Activated CD8-positive, alpha-beta T cell treated with anti-CD3 and anti-CD28 coated beads for 36 hours (primary cell): ENCODE data around the gene CACNA1S. TPM values are rescaled to one million over a fixed set of nuclear protein-coding genes. Genes with fewer than 3 reads are reported as not detected.

ENCODE experiments used
- ATAC-seq: fragments of 200-7000 bp; cut with Tn5 transposase; one replicate; pipeline ENCODE4 v1.10.0; 2021; ENCODE audit warnings: mild to moderate bottlenecking, moderate library complexity
- CTCF ChIA-PET: fragments of 350-600 bp; sonication (Branson Sonifier 250); formaldehyde crosslinking; loops from one replicate; lab custom pipeline; 2021; ENCODE audit warnings: antibody characterized with exemption; lab: Charles Lee
- POLR2A ChIA-PET: fragments of 350-600 bp; sonication (Branson Sonifier 250); formaldehyde crosslinking; loops from one replicate; lab custom pipeline; 2021; ENCODE audit warnings: antibody characterized with exemption; lab: Charles Lee
- DNase-seq: peaks from one replicate; pipeline ENCODE4 v3.0.0-alpha.2; 2020
- H3K27ac Mint-ChIP-seq: one replicate; pipeline ENCODE4 v1.8.0; 2021; ENCODE audit warnings: mild to moderate bottlenecking, mixed read lengths
- H3K27me3 Mint-ChIP-seq: one replicate; pipeline ENCODE4 v1.8.0; 2021; ENCODE audit warnings: mixed read lengths
- H3K36me3 Mint-ChIP-seq: one replicate; pipeline ENCODE4 v1.8.0; 2021; ENCODE audit warnings: low read depth, mixed read lengths
- H3K4me1 Mint-ChIP-seq: one replicate; pipeline ENCODE4 v1.8.0; 2021; ENCODE audit warnings: low read depth, mixed read lengths
- H3K4me3 Mint-ChIP-seq: one replicate; pipeline ENCODE4 v1.8.0; 2021; ENCODE audit warnings: mild to moderate bottlenecking, moderate library complexity, mixed read lengths
- H3K9me3 Mint-ChIP-seq: one replicate; pipeline ENCODE4 v1.8.0; 2021; ENCODE audit warnings: mixed read lengths
- intact Hi-C: fragments of 100-400 bp; cut with micrococcal nuclease; formaldehyde crosslinking; loops from one replicate; pipeline ENCODE4 v1.10.0; 2022
- total RNA-seq, 2 experiments: library from RNA; stranded (reverse); gene quantifications; one replicate each; pipeline ENCODE4 v1.2.3, GENCODE V29; 2021
- TF ChIP-seq, protein P1 (sequence below): fragments of 200-600 bp; IDR thresholded peaks from one replicate; pipeline ENCODE4 v1.8.0; 2022; ENCODE audit warnings: antibody characterized with exemption, mild to moderate bottlenecking

CACNA1S gene
- total RNA-seq, 2 experiments from 2014 or later, result not detected

DNA sequence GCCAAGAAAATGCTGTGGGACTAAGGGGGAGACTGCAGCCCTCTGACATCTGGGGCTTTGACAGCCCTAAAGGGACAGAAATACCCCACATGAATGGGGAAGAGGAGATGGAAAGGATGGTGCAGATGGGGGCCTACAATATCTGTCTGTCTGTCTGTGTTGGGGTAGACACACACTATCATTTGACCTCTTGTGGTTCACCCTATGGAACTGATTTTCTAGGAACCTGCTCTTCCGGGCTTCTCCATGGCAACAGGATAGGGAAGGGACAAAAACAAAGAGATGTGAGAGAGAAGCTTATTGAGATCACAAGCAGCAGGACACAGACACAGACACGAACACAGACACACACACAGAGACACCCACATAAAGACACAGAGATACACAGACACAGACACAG, 105.8 kb downstream of the CACNA1S start:
- CTCF ChIA-PET, result interaction anchor here (0.7 to 2.3 kb wide), 3 partner anchors 9 to 35 kb away, joined by 4 to 8 read pairs (median 5); no protein-coding TSS in a partner anchor
- intact Hi-C loops, result no loop called here

DNA sequence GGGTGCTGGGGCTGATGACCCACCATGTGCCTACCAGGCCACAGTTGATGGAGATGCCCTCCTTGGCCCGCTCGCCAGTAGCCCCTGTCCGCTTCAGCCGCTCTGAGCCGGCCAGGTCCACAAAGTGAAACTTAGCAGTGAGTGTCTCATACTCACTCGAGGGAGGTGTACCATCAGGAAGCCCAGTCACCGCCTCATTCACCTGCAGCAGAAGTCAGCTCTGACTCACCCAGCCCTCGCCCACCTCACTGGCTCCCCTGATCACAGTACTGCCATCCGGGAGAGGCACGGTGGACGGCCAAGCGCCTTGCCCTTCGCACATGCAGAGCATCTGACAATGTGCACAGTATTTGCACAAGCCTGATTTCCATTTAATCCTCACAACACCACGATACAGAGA, 107.5 kb downstream of the CACNA1S start:
- TF ChIP-seq, protein P1, sequence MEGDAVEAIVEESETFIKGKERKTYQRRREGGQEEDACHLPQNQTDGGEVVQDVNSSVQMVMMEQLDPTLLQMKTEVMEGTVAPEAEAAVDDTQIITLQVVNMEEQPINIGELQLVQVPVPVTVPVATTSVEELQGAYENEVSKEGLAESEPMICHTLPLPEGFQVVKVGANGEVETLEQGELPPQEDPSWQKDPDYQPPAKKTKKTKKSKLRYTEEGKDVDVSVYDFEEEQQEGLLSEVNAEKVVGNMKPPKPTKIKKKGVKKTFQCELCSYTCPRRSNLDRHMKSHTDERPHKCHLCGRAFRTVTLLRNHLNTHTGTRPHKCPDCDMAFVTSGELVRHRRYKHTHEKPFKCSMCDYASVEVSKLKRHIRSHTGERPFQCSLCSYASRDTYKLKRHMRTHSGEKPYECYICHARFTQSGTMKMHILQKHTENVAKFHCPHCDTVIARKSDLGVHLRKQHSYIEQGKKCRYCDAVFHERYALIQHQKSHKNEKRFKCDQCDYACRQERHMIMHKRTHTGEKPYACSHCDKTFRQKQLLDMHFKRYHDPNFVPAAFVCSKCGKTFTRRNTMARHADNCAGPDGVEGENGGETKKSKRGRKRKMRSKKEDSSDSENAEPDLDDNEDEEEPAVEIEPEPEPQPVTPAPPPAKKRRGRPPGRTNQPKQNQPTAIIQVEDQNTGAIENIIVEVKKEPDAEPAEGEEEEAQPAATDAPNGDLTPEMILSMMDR, result no peak
- DNase-seq (no peak), ATAC-seq (peak; percentile 32)
- CTCF ChIA-PET, result interaction anchor here (0.9 to 2.3 kb wide), 3 partner anchors 25 to 38 kb away, joined by 3 to 8 read pairs (median 8); no protein-coding TSS in a partner anchor
- H3K9me3 Mint-ChIP-seq, result no peaks in the 10 kb centered on the region
- H3K4me1 Mint-ChIP-seq, result peaks cover 32% of the 10 kb centered on the region
- peak overlapping the region; percentile 17 for H3K27ac Mint-ChIP-seq
- POLR2A ChIA-PET, result interaction anchor here (0.8 to 1.2 kb wide), 2 partner anchors 12 to 16 kb away, joined by 3 read pairs; no protein-coding TSS in a partner anchor
- intact Hi-C loops, result no loop called here
- peaks cover 52% of the 10 kb centered on the region for H3K36me3 Mint-ChIP-seq
- no peaks in the 10 kb centered on the region for H3K27me3 Mint-ChIP-seq
- H3K4me3 Mint-ChIP-seq, result no peak overlapping the region

More for the DNA sequence above, 105.8 kb downstream of the CACNA1S start:
- no peak for ATAC-seq
- no peak overlapping the region for H3K27ac Mint-ChIP-seq
- H3K9me3 Mint-ChIP-seq, result no peaks in the 10 kb centered on the region
- POLR2A ChIA-PET, result interaction anchor here (1.0 kb wide), 1 partner anchor 19 kb away, joined by 3 read pairs; no protein-coding TSS in a partner anchor
- no peak overlapping the region for H3K4me3 Mint-ChIP-seq
- DNase-seq, result no peak
- TF ChIP-seq, protein P1, result no peak
- H3K36me3 Mint-ChIP-seq, result peaks cover 44% of the 10 kb centered on the region
- peaks cover 41% of the 10 kb centered on the region for H3K4me1 Mint-ChIP-seq
- H3K27me3 Mint-ChIP-seq, result no peaks in the 10 kb centered on the region

DNA sequence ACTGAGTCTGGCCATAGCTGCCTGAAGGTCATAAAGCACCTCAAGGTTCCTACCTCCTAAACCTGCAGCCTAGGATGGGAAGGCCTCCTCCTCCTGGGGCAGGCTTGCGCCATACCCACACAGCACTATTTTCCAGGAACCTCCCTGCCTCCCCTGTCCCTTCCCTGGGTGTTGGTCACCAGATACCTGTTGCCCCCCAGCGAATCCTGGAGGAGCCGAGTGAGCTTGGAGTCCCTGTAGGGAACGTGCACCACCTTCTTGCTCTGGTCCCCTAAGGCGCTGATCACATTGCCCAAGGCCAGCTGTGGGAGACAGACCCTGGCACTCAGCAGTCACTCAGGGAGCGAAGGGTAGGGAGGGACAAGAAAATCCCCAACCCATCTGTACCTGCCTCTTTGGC, 108.1 kb downstream of the CACNA1S start:
- ATAC-seq, result no peak
- POLR2A ChIA-PET, result interaction anchor here (0.8 kb wide), 1 partner anchor 16 kb away, joined by 3 read pairs; no protein-coding TSS in a partner anchor
- intact Hi-C loops, result no loop called here
- CTCF ChIA-PET, result interaction anchor here (0.9 to 1.8 kb wide), 2 partner anchors 25 to 39 kb away, joined by 3 to 8 read pairs; no protein-coding TSS in a partner anchor
- no peak overlapping the region for H3K4me3 Mint-ChIP-seq
- no peak overlapping the region for H3K27ac Mint-ChIP-seq
- H3K36me3 Mint-ChIP-seq, result peaks cover 52% of the 10 kb centered on the region
- no peaks in the 10 kb centered on the region for H3K9me3 Mint-ChIP-seq
- no peak for DNase-seq
- TF ChIP-seq, protein P1, result no peak
- H3K4me1 Mint-ChIP-seq, result peaks cover 26% of the 10 kb centered on the region
- no peaks in the 10 kb centered on the region for H3K27me3 Mint-ChIP-seq

DNA sequence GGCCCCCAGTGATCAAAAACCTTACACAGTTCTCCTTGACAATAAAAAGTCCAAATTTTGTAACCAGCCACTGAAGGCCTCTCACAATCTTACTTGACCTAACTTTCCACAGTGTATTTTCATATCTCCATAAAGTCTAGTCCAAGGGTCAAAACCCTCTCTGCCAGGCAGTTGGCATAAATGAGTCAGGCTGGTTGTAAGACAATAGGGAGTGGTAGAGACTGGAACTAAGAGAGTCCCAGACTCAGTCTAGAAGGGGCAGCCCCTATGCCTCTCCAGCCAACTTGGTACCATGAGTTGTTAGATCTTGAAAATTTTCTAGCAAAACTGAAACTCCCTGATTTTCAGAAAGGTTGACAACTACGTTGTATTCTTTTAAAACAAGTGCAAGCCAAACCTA, 109.7 kb downstream of the CACNA1S start:
- peak; percentile 48 for ATAC-seq
- no peak for DNase-seq
- TF ChIP-seq, protein P1, result no peak
- H3K27me3 Mint-ChIP-seq, result no peaks in the 10 kb centered on the region
- peak overlapping the region; percentile 55 for H3K27ac Mint-ChIP-seq
- H3K36me3 Mint-ChIP-seq, result peaks cover 61% of the 10 kb centered on the region
- H3K4me1 Mint-ChIP-seq, result peaks cover 21% of the 10 kb centered on the region
- H3K4me3 Mint-ChIP-seq, result no peak overlapping the region
- intact Hi-C loops, result no loop called here
- ChIA-PET POLR2A (interaction anchor here (2.7 kb wide), 1 partner anchor 9 kb away, joined by 8 read pairs; no protein-coding TSS in a partner anchor), CTCF (interaction anchor here (0.9 to 2.6 kb wide), 3 partner anchors 23 to 40 kb away, joined by 3 to 10 read pairs (median 6); no protein-coding TSS in a partner anchor)
- H3K9me3 Mint-ChIP-seq, result no peaks in the 10 kb centered on the region

DNA sequence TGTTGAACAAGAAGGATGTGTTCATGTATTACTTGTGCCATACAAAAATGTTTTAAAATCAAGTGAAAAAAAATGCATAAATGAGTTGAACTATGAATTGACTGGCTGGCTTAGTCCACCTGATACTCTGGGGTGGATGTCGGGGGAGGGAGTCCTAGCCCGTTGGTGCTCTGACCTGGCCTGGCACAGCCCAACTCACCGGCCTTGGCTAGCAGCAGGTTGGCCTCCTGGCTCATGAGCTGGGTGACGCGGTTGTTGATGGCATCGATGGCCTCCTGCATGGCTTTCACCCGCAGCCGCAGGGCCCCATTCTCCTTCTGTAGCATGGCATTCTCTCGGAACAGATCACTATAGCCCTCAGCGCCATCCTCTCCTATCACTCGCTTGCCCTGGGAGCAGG, 110.3 kb downstream of the CACNA1S start:
- intact Hi-C loops, result no loop called here
- POLR2A ChIA-PET, result interaction anchor here (2.7 kb wide), 1 partner anchor 10 kb away, joined by 8 read pairs; no protein-coding TSS in a partner anchor
- TF ChIP-seq, protein P1, result no peak
- no peak overlapping the region for H3K4me3 Mint-ChIP-seq
- H3K27me3 Mint-ChIP-seq, result no peaks in the 10 kb centered on the region
- H3K36me3 Mint-ChIP-seq, result peaks cover 65% of the 10 kb centered on the region
- ATAC-seq (no peak), DNase-seq (no peak)
- H3K27ac Mint-ChIP-seq, result peak overlapping the region; percentile 55
- peaks cover 21% of the 10 kb centered on the region for H3K4me1 Mint-ChIP-seq
- H3K9me3 Mint-ChIP-seq, result no peaks in the 10 kb centered on the region
- CTCF ChIA-PET, result interaction anchor here (0.9 to 2.6 kb wide), 3 partner anchors 23 to 41 kb away, joined by 3 to 10 read pairs (median 6); no protein-coding TSS in a partner anchor
